HCT116 (cell line): ENCODE data around the gene CD3G.

Experiments used
- EZH2 ChIP-seq: fragments of 200-600 bp; sonication (generic); IDR thresholded peaks from 2 replicates; pipeline ENCODE4 v1.6.1; 2017; ENCODE audit warnings: antibody characterized with exemption, mixed run types
- JUND ChIP-seq: IDR thresholded peaks from 2 replicates; pipeline ENCODE4 v1.6.1; 2012
- POLR2A ChIP-seq: IDR thresholded peaks from 2 replicates; pipeline ENCODE4 v1.7.0; 2011; ENCODE audit warnings: borderline replicate concordance; ENCODE audit not compliant: insufficient read depth, insufficient read length; ENCODE audit errors: extremely low read depth
- RAD21 ChIP-seq: IDR thresholded peaks from 2 replicates; pipeline ENCODE4 v1.6.1; 2012; ENCODE audit warnings: low read depth, mild to moderate bottlenecking
- TCF7L2 ChIP-seq: IDR thresholded peaks from 2 replicates; pipeline ENCODE4 v1.7.0; 2011; ENCODE audit warnings: borderline replicate concordance, inconsistent platforms; ENCODE audit not compliant: insufficient read depth, insufficient read length; ENCODE audit errors: extremely low read depth
- YY1 ChIP-seq: IDR thresholded peaks from 2 replicates; pipeline ENCODE4 v1.6.1; 2011; ENCODE audit warnings: low read length, low read depth, moderate library complexity, mild to moderate bottlenecking; ENCODE audit not compliant: insufficient replicate concordance; ENCODE audit errors: extremely low read depth
- ZFX ChIP-seq: fragments of 450-650 bp; IDR thresholded peaks from 2 replicates; pipeline ENCODE4 v1.6.1; 2017
- TF ChIP-seq, protein P1 (sequence below), 3 experiments: fragments of 200-600 bp in 1 of 3; sonication (generic) in 1 of 3; IDR thresholded peaks in 2 of 3; conservative IDR thresholded peaks in 1 of 3; 2 replicates each; pipeline ENCODE4 v1.5.1; 2012 to 2017; ENCODE audit warnings: low read depth in 2 of 3, low read length in 2 of 3, antibody characterized with exemption in 1 of 3, borderline replicate concordance in 1 of 3, control low read depth in 1 of 3, mild to moderate bottlenecking in 1 of 3, mixed read lengths in 1 of 3, mixed run types in 1 of 3, moderate library complexity in 1 of 3; ENCODE audit not compliant: insufficient read depth in 1 of 3
- TF ChIP-seq, protein P2 (sequence below): IDR thresholded peaks from 2 replicates; pipeline ENCODE4 v1.6.1; 2012
- TF ChIP-seq, protein P3 (sequence below): IDR thresholded peaks from 2 replicates; pipeline ENCODE4 v1.6.1; 2012

DNA sequence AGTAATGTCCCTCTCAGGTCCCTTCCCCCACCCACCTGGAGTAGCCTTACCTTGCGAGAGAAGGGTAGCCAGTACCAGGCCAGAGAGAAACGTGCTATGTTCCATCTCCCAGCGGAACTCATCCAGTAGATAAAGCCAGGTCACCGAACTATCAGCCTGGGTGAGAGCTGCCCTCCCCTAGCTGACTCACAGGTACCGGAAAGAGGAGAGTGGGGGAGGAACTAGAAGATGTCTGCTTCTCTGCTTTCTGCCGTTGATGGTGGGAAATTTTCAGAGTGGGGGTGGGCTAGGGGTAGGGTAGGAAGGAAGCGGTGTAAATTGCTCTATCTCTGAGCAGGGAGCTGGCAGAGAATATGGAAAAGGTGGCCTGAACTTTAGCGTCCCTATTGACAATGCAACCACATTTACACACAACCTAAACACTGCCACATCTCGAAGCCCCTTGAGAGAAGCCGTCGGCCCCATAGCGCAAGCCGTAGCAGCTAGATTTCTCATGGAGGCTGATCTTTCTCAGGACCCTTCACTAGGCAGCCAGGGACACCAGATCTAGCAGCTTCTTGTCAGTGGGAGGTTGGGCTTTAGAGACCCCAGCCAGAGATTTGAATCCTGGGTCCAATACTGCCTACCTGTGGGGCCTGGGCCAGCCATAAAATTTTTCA is 1.5 kb upstream of the CD3G start, which contains the start of gene CD3D:
- TF ChIP-seq ZFX (no peak), RAD21 (no peak), TCF7L2 (no peak), YY1 (no peak), JUND (no peak), POLR2A (no peak), EZH2 (no peak)
- TF ChIP-seq, protein P1, sequence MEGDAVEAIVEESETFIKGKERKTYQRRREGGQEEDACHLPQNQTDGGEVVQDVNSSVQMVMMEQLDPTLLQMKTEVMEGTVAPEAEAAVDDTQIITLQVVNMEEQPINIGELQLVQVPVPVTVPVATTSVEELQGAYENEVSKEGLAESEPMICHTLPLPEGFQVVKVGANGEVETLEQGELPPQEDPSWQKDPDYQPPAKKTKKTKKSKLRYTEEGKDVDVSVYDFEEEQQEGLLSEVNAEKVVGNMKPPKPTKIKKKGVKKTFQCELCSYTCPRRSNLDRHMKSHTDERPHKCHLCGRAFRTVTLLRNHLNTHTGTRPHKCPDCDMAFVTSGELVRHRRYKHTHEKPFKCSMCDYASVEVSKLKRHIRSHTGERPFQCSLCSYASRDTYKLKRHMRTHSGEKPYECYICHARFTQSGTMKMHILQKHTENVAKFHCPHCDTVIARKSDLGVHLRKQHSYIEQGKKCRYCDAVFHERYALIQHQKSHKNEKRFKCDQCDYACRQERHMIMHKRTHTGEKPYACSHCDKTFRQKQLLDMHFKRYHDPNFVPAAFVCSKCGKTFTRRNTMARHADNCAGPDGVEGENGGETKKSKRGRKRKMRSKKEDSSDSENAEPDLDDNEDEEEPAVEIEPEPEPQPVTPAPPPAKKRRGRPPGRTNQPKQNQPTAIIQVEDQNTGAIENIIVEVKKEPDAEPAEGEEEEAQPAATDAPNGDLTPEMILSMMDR (IDR thresholded peaks at IDR 0.05 in 2 of 3, conservative IDR thresholded peaks at IDR 0.05 in 1 of 3; ENCODE audit: borderline replicate concordance in 1 of 3, insufficient read depth in 1 of 3, low read depth in 2 of 3, low read length in 2 of 3) = no peak
- TF ChIP-seq, protein P2, sequence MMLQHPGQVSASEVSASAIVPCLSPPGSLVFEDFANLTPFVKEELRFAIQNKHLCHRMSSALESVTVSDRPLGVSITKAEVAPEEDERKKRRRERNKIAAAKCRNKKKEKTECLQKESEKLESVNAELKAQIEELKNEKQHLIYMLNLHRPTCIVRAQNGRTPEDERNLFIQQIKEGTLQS = no peak
- TF ChIP-seq, protein P3, sequence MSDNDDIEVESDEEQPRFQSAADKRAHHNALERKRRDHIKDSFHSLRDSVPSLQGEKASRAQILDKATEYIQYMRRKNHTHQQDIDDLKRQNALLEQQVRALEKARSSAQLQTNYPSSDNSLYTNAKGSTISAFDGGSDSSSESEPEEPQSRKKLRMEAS = no peak
